HS-27A (cell line): ENCODE measurements around the gene LOXL4.

Experiments
- DNase-seq: peaks from one replicate; pipeline ENCODE4 v3.0.0-alpha.2; 2012; ENCODE audit warnings: low read depth, missing footprints

The LOXL4 gene

GRCh38 chr10:98264378-98265065, 3.5 kb downstream of the LOXL4 start:
- no peak for DNase-seq

GRCh38 chr10:98263088-98263487, 4.9 kb downstream of the LOXL4 start:
- DNase-seq, result no peak

GRCh38 chr10:98262571-98262970, 5.4 kb downstream of the LOXL4 start:
- DNase-seq, result no peak

GRCh38 chr10:98261436-98262277, 6.3 kb downstream of the LOXL4 start:
- DNase-seq, result no peak

GRCh38 chr10:98260752-98261151, 7.2 kb downstream of the LOXL4 start:
- no peak for DNase-seq

GRCh38 chr10:98260350-98260749, 7.6 kb downstream of the LOXL4 start:
- no peak for DNase-seq

- DNase-seq, result no peak
Measured at GRCh38 chr10:98259606-98260315, 8.2 kb downstream of the LOXL4 start.

- no peak for DNase-seq
Measured at GRCh38 chr10:98258683-98259454, 9.1 kb downstream of the LOXL4 start.

GRCh38 chr10:98257961-98258360, 10.0 kb downstream of the LOXL4 start:
- DNase-seq, result no peak

- no peak for DNase-seq
Measured at GRCh38 chr10:98257198-98257597, 10.8 kb downstream of the LOXL4 start.

GRCh38 chr10:98256692-98257091, 11.3 kb downstream of the LOXL4 start:
- DNase-seq, result no peak

GRCh38 chr10:98255146-98255877, 12.7 kb downstream of the LOXL4 start:
- DNase-seq, result no peak

- DNase-seq, result no peak
Measured at GRCh38 chr10:98254234-98254974, 13.6 kb downstream of the LOXL4 start.

GRCh38 chr10:98253499-98253898, 14.5 kb downstream of the LOXL4 start:
- no peak for DNase-seq

GRCh38 chr10:98252464-98252863, 15.5 kb downstream of the LOXL4 start:
- no peak for DNase-seq

- DNase-seq, result no peak
Measured at GRCh38 chr10:98251399-98251798, 16.6 kb downstream of the LOXL4 start.

- no peak for DNase-seq
Measured at GRCh38 chr10:98249134-98249533, 18.9 kb downstream of the LOXL4 start.

- no peak for DNase-seq
Measured at GRCh38 chr10:98248018-98248417, 20.0 kb downstream of the LOXL4 start.

- DNase-seq, result no peak
Measured at GRCh38 chr10:98246911-98247805, 20.8 kb downstream of the LOXL4 start.

- DNase-seq, result no peak
Measured at GRCh38 chr10:98244586-98244985, 23.4 kb downstream of the LOXL4 start.
